GM23338 (cell line): ENCODE results near the gene CH25H. TPM values are rescaled to one million over a fixed set of nuclear protein-coding genes. Genes with fewer than 3 reads are reported as not detected.

Experiments used
- ATAC-seq: fragments of 200-7000 bp; cut with Tn5 transposase; 3 replicates; pipeline ENCODE4 v1.9.1; 2020
- DNase-seq: peaks from one replicate; pipeline ENCODE4 v3.0.0-alpha.2; 2015; ENCODE audit warnings: low spot score
- H2AFZ ChIP-seq: fragments of 200-600 bp; sonication (generic); 2 replicates; pipeline ENCODE4 v1.8.0; 2016; ENCODE audit warnings: antibody characterized with exemption, mild to moderate bottlenecking, moderate library complexity
- H3F3A ChIP-seq: fragments of 200-600 bp; sonication (generic); replicated peaks from 2 replicates; pipeline ENCODE4 v1.8.0; 2017; ENCODE audit warnings: antibody characterized with exemption, mixed run types, low read depth
- H3K27ac ChIP-seq: fragments of 200-600 bp; sonication (generic); 2 replicates; pipeline ENCODE4 v1.6.1; 2016; ENCODE audit warnings: low read depth
- H3K27me3 ChIP-seq: fragments of 200-600 bp; sonication (generic); 2 replicates; pipeline ENCODE4 v1.8.0; 2016; ENCODE audit warnings: mild to moderate bottlenecking, mixed run types, moderate library complexity; ENCODE audit not compliant: insufficient read depth
- H3K36me3 ChIP-seq: fragments of 200-600 bp; sonication (generic); 2 replicates; pipeline ENCODE4 v1.8.0; 2016; ENCODE audit warnings: mild to moderate bottlenecking; ENCODE audit not compliant: insufficient read depth
- H3K4me1 ChIP-seq: fragments of 200-600 bp; sonication (generic); 2 replicates; pipeline ENCODE4 v1.8.0; 2016; ENCODE audit warnings: mild to moderate bottlenecking, moderate library complexity; ENCODE audit not compliant: insufficient read depth
- H3K4me2 ChIP-seq: fragments of 200-600 bp; sonication (generic); 2 replicates; pipeline ENCODE4 v1.7.1; 2017; ENCODE audit warnings: mixed run types
- H3K4me3 ChIP-seq: fragments of 200-600 bp; sonication (generic); 2 replicates; pipeline ENCODE4 v1.6.1; 2016; ENCODE audit warnings: mixed run types
- H3K79me2 ChIP-seq: fragments of 200-600 bp; sonication (generic); replicated peaks from 2 replicates; pipeline ENCODE4 v1.8.0; 2017; ENCODE audit warnings: mild to moderate bottlenecking; ENCODE audit not compliant: insufficient read depth
- H3K9me2 ChIP-seq: fragments of 200-600 bp; sonication (generic); 2 replicates; pipeline ENCODE4 v1.8.0; 2017; ENCODE audit not compliant: insufficient read depth
- H4K20me1 ChIP-seq: fragments of 200-600 bp; sonication (generic); replicated peaks from 2 replicates; pipeline ENCODE4 v1.8.0; 2017; ENCODE audit warnings: mild to moderate bottlenecking; ENCODE audit not compliant: insufficient read depth
- H3K27ac Mint-ChIP-seq: 2 replicates; pipeline ENCODE4 v1.8.0; 2020; ENCODE audit warnings: inconsistent platforms, mild to moderate bottlenecking, moderate library complexity, mixed read lengths
- H3K27me3 Mint-ChIP-seq: 3 replicates; pipeline ENCODE4 v1.8.0; 2022; ENCODE audit warnings: low read depth, mild to moderate bottlenecking, moderate library complexity, mixed read lengths, inconsistent platforms; ENCODE audit not compliant: insufficient read depth, poor library complexity
- H3K36me3 Mint-ChIP-seq: 3 replicates; pipeline ENCODE4 v1.8.0; 2021; ENCODE audit warnings: low read depth, mild to moderate bottlenecking, inconsistent platforms, moderate library complexity, mixed read lengths
- H3K4me1 Mint-ChIP-seq: 3 replicates; pipeline ENCODE4 v1.8.0; 2020; ENCODE audit warnings: mild to moderate bottlenecking, inconsistent platforms, mixed read lengths
- H3K4me3 Mint-ChIP-seq: 3 replicates; pipeline ENCODE4 v1.8.0; 2021; ENCODE audit warnings: moderate library complexity, mild to moderate bottlenecking, inconsistent platforms, mixed read lengths
- H3K9me3 Mint-ChIP-seq: 3 replicates; pipeline ENCODE4 v1.8.0; 2020; ENCODE audit warnings: moderate library complexity, mild to moderate bottlenecking, inconsistent platforms, mixed read lengths
- CREB1 ChIP-seq: fragments of 250-450 bp; sonication (Bioruptor Pico); IDR thresholded peaks from 2 replicates; pipeline ENCODE4 v1.5.0; 2020; ENCODE audit warnings: low read depth, mild to moderate bottlenecking, moderate library complexity
- CTCF ChIP-seq, 2 experiments: fragments of 200-600 bp in 1 of 2; sonication (generic) in 1 of 2; conservative IDR thresholded peaks; 2 replicates each; pipeline versions ENCODE4 v1.5.1 to v1.6.1; 2016 to 2017; ENCODE audit warnings: antibody characterized with exemption in 2 of 2, low read depth in 2 of 2, mild to moderate bottlenecking in 2 of 2, moderate library complexity in 1 of 2
- EZH2phosphoT487 ChIP-seq: fragments of 200-600 bp; sonication (generic); IDR thresholded peaks from one replicate; pipeline ENCODE4 v1.8.1; 2018; ENCODE audit warnings: antibody characterized with exemption; ENCODE audit not compliant: unreplicated experiment
- JUNB ChIP-seq: IDR thresholded peaks from one replicate; pipeline ENCODE4 v1.6.1; 2016; ENCODE audit warnings: antibody characterized with exemption; ENCODE audit not compliant: unreplicated experiment
- NANOG ChIP-seq: IDR thresholded peaks from 2 replicates; pipeline ENCODE4 v1.6.1; 2016; ENCODE audit warnings: antibody characterized with exemption, borderline replicate concordance
- REST ChIP-seq: IDR thresholded peaks from one replicate; pipeline ENCODE4 v1.6.1; 2018; ENCODE audit warnings: antibody characterized with exemption; ENCODE audit not compliant: unreplicated experiment
- STAT1 ChIP-seq: IDR thresholded peaks from one replicate; pipeline ENCODE4 v1.6.1; 2016; ENCODE audit warnings: antibody characterized with exemption; ENCODE audit not compliant: unreplicated experiment
- ZNF114 ChIP-seq: fragments of 250-450 bp; sonication (Bioruptor Pico); IDR thresholded peaks from 2 replicates; pipeline ENCODE4 v1.5.0; 2020; ENCODE audit warnings: mild to moderate bottlenecking, moderate library complexity
- ZNF331 ChIP-seq: fragments of 250-450 bp; sonication (Bioruptor Pico); IDR thresholded peaks from 2 replicates; pipeline ENCODE4 v1.5.0; 2020; ENCODE audit warnings: low read depth, mild to moderate bottlenecking, moderate library complexity
- ZNF462 ChIP-seq: fragments of 250-450 bp; sonication (Bioruptor Pico); IDR thresholded peaks from 2 replicates; pipeline ENCODE4 v1.5.0; 2020; ENCODE audit warnings: mild to moderate bottlenecking, moderate library complexity
- polyA plus RNA-seq: library from polyadenylated mRNA; unstranded; fragments of >200 nt; fragmentation: Nextera tagmentation; extraction: Ambion mirVana; gene quantifications from 2 replicates; pipeline ENCODE4 v1.2.1, GENCODE V29; 2016
- total RNA-seq: library from RNA; depleted of rRNA; stranded (reverse); fragments of >200 nt; shearing (Covaris generic); gene quantifications from 2 replicates; pipeline ENCODE4 v1.2.3, GENCODE V29; 2014

CH25H gene
- total and polyA plus RNA-seq, 2 experiments from 2014 or later = 1.3 to 1.7 TPM

GRCh38 chr10:89250865-89251408, 43.8 kb upstream of the CH25H start (continued):
- TF ChIP-seq ZNF462 (no peak), ZNF331 (no peak), EZH2phosphoT487 (no peak), ZNF114 (CRISPR knock-in tag) (no peak), CREB1 (CRISPR knock-in tag) (no peak), STAT1 (no peak), NANOG (no peak), CTCF (conservative IDR thresholded peaks at IDR 0.05; ENCODE audit: low read depth in 2 of 2) (no peak)

GRCh38 chr10:89248990-89249389, 41.9 kb upstream of the CH25H start:
- H3K27ac Mint-ChIP-seq = no peak overlapping the region
- H3K4me2 ChIP-seq = no peak overlapping the region
- H3K4me1 ChIP-seq = peaks cover 29% of the 10 kb centered on the region
- peaks cover 18% of the 10 kb centered on the region for H3K9me3 Mint-ChIP-seq
- H4K20me1 ChIP-seq = no peaks in the 10 kb centered on the region; the same call in 1 of the 2 replicates
- H3K4me1 Mint-ChIP-seq = peaks cover 18% of the 10 kb centered on the region
- peaks cover 14% of the 10 kb centered on the region; the same call in 2 of the 3 replicates for H3K36me3 Mint-ChIP-seq
- no peaks in the 10 kb centered on the region for H3F3A ChIP-seq
- no peak overlapping the region for H2AFZ ChIP-seq
- H3K79me2 ChIP-seq = peaks cover 28% of the 10 kb centered on the region
- no peak for ATAC-seq
- DNase-seq = no peak
- peaks cover 12% of the 10 kb centered on the region for H3K27me3 Mint-ChIP-seq
- TF ChIP-seq ZNF331 (no peak), CTCF (conservative IDR thresholded peaks at IDR 0.05; ENCODE audit: low read depth in 2 of 2) (no peak), NANOG (no peak), REST (no peak), STAT1 (no peak), JUNB (no peak)
- H3K4me3 Mint-ChIP-seq = no peak overlapping the region
- H3K36me3 ChIP-seq = no peaks in the 10 kb centered on the region
- H3K27me3 ChIP-seq = no peaks in the 10 kb centered on the region
- H3K27ac ChIP-seq = no peak overlapping the region
- H3K9me2 ChIP-seq = no peaks in the 10 kb centered on the region
- no peak overlapping the region for H3K4me3 ChIP-seq
